GM13977 (cell line): ENCODE measurements around the gene MAML1.
"Not testable (repeated sequence)": the region's sequence is repeated elsewhere in the genome, so short reads cannot be mapped to it uniquely, and the experiment has no call there.

Experiments
- DNase-seq: peaks from one replicate; pipeline ENCODE4 v3.0.0; 2012; ENCODE audit warnings: low spot score
- in situ Hi-C: fragments of 300-500 bp; cut with MboI; formaldehyde crosslinking; loops from one replicate; pipeline ENCODE4 v1.12.0; 2022; ENCODE audit warnings: low sequenced_read_pairs, low pct_unique_long_range_greater_than_20kb, mixed read lengths, inconsistent platforms; ENCODE audit not compliant: unreplicated experiment
- TF ChIP-seq, protein P1 (sequence below): IDR thresholded peaks from 2 replicates; pipeline ENCODE4 v1.5.1; 2012; ENCODE audit warnings: mild to moderate bottlenecking, control low read depth; ENCODE audit not compliant: insufficient read depth; ENCODE audit errors: extremely low read depth, missing control alignments

The MAML1 gene

DNA sequence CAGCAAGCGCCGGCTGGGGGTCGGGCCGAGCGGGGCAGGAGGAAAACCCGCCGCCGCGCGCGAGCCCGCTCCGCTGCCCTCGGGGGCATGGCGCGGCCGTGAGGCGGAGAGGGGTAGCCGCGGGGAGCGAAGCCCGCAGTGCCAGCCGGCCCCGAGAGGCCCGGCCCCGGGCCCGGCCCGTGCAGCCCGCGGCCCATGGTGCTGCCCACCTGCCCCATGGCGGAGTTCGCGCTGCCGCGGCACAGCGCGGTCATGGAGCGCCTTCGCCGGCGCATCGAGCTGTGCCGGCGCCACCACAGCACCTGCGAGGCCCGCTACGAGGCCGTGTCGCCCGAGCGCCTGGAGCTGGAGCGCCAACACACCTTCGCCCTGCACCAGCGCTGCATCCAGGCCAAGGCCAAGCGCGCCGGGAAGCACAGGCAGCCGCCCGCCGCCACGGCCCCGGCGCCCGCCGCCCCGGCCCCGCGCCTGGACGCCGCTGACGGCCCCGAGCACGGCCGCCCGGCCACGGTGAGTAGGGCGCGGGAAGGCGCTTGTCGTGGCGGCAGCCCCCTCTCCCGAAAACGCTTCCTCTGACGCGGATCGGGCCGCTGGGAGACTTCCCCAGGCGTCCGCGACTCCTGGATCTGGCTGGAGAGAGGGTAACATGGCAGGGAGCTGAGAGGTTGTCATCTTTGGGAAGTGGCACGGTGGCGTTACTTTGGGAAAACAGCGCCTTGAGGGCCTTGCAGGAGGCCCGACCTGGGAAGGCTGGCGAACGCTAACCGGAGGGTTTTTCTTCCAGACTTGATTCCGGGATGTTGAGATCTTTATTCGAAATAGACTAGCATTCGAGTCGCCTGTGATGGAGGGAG lies 523 bp downstream of the MAML1 start:
- DNase-seq, result peak; percentile 61
- TF ChIP-seq, protein P1, sequence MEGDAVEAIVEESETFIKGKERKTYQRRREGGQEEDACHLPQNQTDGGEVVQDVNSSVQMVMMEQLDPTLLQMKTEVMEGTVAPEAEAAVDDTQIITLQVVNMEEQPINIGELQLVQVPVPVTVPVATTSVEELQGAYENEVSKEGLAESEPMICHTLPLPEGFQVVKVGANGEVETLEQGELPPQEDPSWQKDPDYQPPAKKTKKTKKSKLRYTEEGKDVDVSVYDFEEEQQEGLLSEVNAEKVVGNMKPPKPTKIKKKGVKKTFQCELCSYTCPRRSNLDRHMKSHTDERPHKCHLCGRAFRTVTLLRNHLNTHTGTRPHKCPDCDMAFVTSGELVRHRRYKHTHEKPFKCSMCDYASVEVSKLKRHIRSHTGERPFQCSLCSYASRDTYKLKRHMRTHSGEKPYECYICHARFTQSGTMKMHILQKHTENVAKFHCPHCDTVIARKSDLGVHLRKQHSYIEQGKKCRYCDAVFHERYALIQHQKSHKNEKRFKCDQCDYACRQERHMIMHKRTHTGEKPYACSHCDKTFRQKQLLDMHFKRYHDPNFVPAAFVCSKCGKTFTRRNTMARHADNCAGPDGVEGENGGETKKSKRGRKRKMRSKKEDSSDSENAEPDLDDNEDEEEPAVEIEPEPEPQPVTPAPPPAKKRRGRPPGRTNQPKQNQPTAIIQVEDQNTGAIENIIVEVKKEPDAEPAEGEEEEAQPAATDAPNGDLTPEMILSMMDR, result no peak
- in situ Hi-C loops, result no loop called here

DNA sequence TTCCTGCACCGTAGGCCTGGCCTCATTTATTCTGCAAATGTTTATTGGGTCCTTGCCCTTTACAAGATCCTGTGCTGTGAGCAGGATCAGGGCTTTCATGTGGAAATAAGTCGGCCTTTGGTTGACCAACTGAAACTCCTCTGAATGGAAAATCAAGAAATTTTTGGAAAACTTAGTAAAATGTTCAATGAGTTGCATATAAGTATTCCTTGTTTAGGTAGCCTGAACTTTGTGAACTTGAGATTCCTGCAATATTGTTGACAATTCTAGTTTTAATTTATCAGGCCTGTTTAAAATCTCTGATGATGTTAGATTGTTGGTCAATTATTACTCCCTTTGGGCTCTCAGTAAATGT lies 1.1 kb downstream of the MAML1 start:
- TF ChIP-seq, protein P1, result no peak
- in situ Hi-C loops, result no loop called here
- DNase-seq, result no peak

DNA sequence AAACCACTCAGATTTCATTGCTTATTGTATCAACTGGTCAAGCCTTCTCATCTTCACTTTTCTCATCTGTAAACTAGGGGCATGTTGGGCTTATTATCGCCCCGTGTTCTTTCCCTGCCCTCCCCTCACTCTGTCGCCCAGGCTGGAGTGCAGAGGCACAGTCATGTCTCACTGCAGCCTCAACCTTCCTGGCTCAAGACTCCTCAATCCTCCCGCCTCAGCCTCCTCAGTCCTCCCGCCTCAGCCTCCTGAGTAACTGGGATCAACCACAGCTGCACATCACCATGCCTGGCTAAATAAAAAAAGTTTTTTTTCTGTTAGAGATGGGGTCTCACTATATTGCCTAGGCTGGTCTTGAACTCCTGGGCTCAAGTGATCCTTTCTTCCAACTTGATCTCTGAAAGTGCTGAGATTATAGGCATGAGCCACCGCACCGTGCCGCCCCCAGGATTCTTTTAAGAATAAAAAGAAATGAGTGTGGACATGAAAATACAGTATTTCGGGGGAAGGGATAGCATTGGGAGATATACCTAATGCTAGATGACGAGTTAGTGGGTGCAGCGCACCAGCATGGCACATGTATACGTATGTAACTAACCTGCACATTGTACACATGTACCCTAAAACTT lies 2.0 kb downstream of the MAML1 start:
- TF ChIP-seq, protein P1, result no peak
- in situ Hi-C loops, result no loop called here
- no peak for DNase-seq

DNA sequence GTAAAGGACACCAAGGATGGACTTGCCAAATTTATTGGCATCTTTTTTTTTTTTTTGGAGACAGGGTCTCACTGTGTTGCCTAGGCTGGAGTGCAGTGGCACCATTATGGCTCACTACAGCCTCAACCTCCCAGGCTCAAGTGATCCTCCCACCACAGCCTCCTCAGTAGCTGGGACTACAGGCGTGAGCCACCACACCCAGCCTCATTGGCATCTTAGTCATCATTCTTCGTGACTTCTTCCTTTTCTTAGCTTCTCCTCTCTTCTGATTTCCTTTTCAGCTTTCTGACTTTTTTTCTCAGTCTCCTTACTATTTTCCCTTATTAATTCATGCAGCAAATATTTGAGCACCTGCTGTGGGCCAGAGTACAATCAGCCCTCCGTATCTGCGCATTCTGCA lies 6.1 kb downstream of the MAML1 start:
- DNase-seq, result no peak
- TF ChIP-seq, protein P1, result no peak

DNA sequence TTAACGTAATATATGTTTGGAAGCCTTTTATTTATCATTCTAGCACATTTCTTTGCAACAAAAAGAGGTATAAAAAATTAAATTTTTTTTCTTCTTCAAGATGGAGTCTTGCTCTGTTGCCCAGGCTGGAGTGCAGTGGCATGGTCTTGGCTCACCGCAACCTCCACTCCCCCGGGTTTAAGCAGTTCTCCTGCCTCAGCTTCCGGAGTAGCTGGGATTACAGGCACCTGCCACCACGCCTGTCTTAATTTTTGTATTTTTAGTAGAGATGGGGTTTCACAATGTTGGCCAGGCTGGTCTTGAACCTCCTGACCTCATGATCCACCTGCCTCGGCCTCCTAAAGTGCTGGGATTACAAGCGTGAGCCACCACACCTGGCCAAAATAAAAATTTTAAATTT lies 11.5 kb downstream of the MAML1 start:
- in situ Hi-C loops, result not testable (repeated sequence)

More for the DNA sequence above, 6.1 kb downstream of the MAML1 start:
- in situ Hi-C loops, result no loop called here

DNA sequence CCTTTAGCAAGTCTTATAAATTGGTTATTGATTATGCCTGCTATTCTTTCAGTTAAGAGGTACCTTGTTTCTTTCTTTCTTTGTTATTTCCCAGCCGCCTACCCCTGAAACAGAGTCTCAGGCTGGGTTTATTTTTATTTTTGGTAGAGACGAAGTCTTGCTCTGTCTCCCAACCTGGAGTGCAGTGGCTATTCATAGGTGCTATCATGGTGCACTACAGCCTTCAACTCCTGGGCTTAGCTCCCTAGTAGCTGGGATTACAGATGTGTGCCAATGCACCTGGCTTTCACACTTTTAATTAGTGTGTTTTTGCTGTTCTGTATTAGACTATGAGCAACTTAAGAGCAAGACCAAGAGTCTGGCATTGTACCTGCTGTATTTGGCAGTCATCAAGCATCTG lies 14.2 kb downstream of the MAML1 start:
- TF ChIP-seq, protein P1, result no peak
- no peak for DNase-seq
- in situ Hi-C loops, result no loop called here

More for the DNA sequence above, 11.5 kb downstream of the MAML1 start:
- DNase-seq, result not testable (repeated sequence)

DNA sequence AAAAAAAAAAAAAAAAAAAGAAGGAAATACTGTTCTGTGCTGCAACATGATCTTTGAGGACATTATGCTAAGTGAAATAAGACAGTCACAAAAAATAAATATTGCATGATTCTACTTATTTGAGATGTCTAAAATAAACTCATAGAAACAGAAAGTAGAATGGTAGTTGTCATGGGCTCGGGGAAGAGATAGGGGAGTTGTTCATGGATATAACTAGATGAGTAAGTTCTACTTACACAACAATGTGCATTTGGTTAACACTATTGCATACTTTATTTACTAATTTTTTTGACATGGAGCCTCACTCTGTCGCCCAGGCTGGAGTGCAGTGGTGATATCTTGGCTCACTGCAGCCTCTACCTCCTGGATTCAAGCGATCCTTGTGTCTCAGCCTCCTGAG lies 15.2 kb downstream of the MAML1 start:
- no peak for DNase-seq
- TF ChIP-seq, protein P1, result no peak
- in situ Hi-C loops, result no loop called here
